Measurements from ENCODE around the gene MMEL1.
"Not testable (repeated sequence)": the region's sequence is repeated elsewhere in the genome, so short reads cannot be mapped to it uniquely, and the experiment has no call there.

MMEL1 gene

GRCh38 chr1:2625748-2626147, 7.1 kb downstream of the MMEL1 start:
- not testable (repeated sequence) for FAIRE-seq

- FAIRE-seq: no peak
Observed at GRCh38 chr1:2625311-2625710, 7.5 kb downstream of the MMEL1 start.

GRCh38 chr1:2624735-2625300, 8.0 kb downstream of the MMEL1 start:
- FAIRE-seq: no peak

- FAIRE-seq: no peak
Observed at GRCh38 chr1:2623571-2624337, 9.1 kb downstream of the MMEL1 start.

GRCh38 chr1:2617971-2618470, 14.8 kb downstream of the MMEL1 start:
- no peak for FAIRE-seq

- no peak for FAIRE-seq
Observed at GRCh38 chr1:2614145-2614544, 18.7 kb downstream of the MMEL1 start.

GRCh38 chr1:2612591-2613365, 20.0 kb downstream of the MMEL1 start:
- no peak for FAIRE-seq

- FAIRE-seq: no peak
Observed at GRCh38 chr1:2611621-2612437, 21.0 kb downstream of the MMEL1 start.

GRCh38 chr1:2611031-2611501, 21.8 kb downstream of the MMEL1 start:
- FAIRE-seq: no peak

GRCh38 chr1:2610036-2610959, 22.5 kb downstream of the MMEL1 start:
- no peak for FAIRE-seq

GRCh38 chr1:2609319-2610035, 23.3 kb downstream of the MMEL1 start:
- FAIRE-seq: no peak

GRCh38 chr1:2607641-2608091, 25.1 kb downstream of the MMEL1 start:
- FAIRE-seq: no peak

GRCh38 chr1:2606881-2607621, 25.8 kb downstream of the MMEL1 start:
- FAIRE-seq: no peak

GRCh38 chr1:2606396-2606880, 26.4 kb downstream of the MMEL1 start:
- FAIRE-seq: no peak

- no peak for FAIRE-seq
Observed at GRCh38 chr1:2605509-2606395, 27.1 kb downstream of the MMEL1 start.

- FAIRE-seq: no peak
Observed at GRCh38 chr1:2604844-2605508, 27.8 kb downstream of the MMEL1 start.

- no peak for FAIRE-seq
Observed at GRCh38 chr1:2604156-2604843, 28.5 kb downstream of the MMEL1 start.

Measured in islet of Langerhans (tissue), 1 donor.